ENCODE results near the gene HCFC1.

- TF ChIP-seq CTCF (IDR thresholded peaks at IDR 0.05) (peak; percentile 60 to 86 (median 76)), EP300 (IDR thresholded peaks at IDR 0.05) (no peak), POLR2A (IDR thresholded peaks at IDR 0.05) (no peak), POLR2AphosphoS5 (IDR thresholded peaks at IDR 0.05) (no peak)
Observed at GRCh38 chrX:154013614-154014360, 42.2 kb upstream of the HCFC1 start.
